SK-N-SH (cell line): ENCODE data around the gene LTBP1.

ENCODE experiments used
- CTCF ChIP-seq: fragments of 200-600 bp; sonication (generic); IDR thresholded peaks from 2 replicates; pipeline ENCODE4 v1.6.1; 2017; ENCODE audit warnings: antibody characterized with exemption, mild to moderate bottlenecking, moderate library complexity
- ELF1 ChIP-seq: IDR thresholded peaks from 2 replicates; pipeline ENCODE4 v1.4.0; 2012
- FOXM1 ChIP-seq: IDR thresholded peaks from 2 replicates; pipeline ENCODE4 v1.4.0; 2012; ENCODE audit warnings: low read depth, mild to moderate bottlenecking
- GABPA ChIP-seq: IDR thresholded peaks from 2 replicates; pipeline ENCODE4 v1.4.0; 2012; ENCODE audit warnings: low read depth, mild to moderate bottlenecking
- JUND ChIP-seq: IDR thresholded peaks from 2 replicates; pipeline ENCODE4 v1.4.0; 2012
- MAX ChIP-seq: IDR thresholded peaks from 2 replicates; pipeline ENCODE4 v1.4.0; 2012; ENCODE audit warnings: low read depth
- NFIC ChIP-seq: IDR thresholded peaks from 2 replicates; pipeline ENCODE4 v1.4.0; 2012; ENCODE audit warnings: borderline replicate concordance
- POLR2AphosphoS5 ChIP-seq: IDR thresholded peaks from 2 replicates; pipeline ENCODE4 v1.6.1; 2012; ENCODE audit warnings: low read depth, low read length
- RCOR1 ChIP-seq: fragments of 150-350 bp; IDR thresholded peaks from 2 replicates; pipeline ENCODE4 v1.6.1; 2017; ENCODE audit warnings: antibody characterized with exemption, low read length
- RFX5 ChIP-seq: IDR thresholded peaks from 2 replicates; pipeline ENCODE4 v1.6.1; 2012; ENCODE audit warnings: mild to moderate bottlenecking, improper control_type of control experiment, low read length
- RXRA ChIP-seq: IDR thresholded peaks from 2 replicates; pipeline ENCODE4 v1.4.0; 2012; ENCODE audit warnings: low read depth, mild to moderate bottlenecking, borderline replicate concordance
- TAF1 ChIP-seq: IDR thresholded peaks from 2 replicates; pipeline ENCODE4 v1.6.1; 2012; ENCODE audit warnings: low read depth, mild to moderate bottlenecking, low read length, moderate library complexity, borderline replicate concordance
- TCF12 ChIP-seq: IDR thresholded peaks from 2 replicates; pipeline ENCODE4 v1.4.0; 2012
- TF ChIP-seq, protein P1 (sequence below): IDR thresholded peaks from 2 replicates; pipeline ENCODE4; 2012

- TF ChIP-seq CTCF (no peak), POLR2AphosphoS5 (no peak), NFIC (no peak), ELF1 (no peak), MAX (no peak), TAF1 (no peak), GABPA (no peak), FOXM1 (no peak), TCF12 (no peak), RCOR1 (no peak), RXRA (no peak), RFX5 (no peak), JUND (no peak)
- TF ChIP-seq, protein P1, sequence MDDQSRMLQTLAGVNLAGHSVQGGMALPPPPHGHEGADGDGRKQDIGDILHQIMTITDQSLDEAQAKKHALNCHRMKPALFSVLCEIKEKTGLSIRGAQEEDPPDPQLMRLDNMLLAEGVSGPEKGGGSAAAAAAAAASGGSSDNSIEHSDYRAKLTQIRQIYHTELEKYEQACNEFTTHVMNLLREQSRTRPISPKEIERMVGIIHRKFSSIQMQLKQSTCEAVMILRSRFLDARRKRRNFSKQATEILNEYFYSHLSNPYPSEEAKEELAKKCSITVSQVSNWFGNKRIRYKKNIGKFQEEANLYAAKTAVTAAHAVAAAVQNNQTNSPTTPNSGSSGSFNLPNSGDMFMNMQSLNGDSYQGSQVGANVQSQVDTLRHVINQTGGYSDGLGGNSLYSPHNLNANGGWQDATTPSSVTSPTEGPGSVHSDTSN = no peak
Measured at GRCh38 chr2:33213244-33213643, 266.5 kb downstream of the LTBP1 start.
